ENCODE measurements around the gene C13orf46. TPM values are rescaled to one million over a fixed set of nuclear protein-coding genes. Genes with fewer than 3 reads are reported as not detected.

The C13orf46 gene
- total RNA-seq, 1 experiment from 2014 or later = not detected

- H3K36me3 Mint-ChIP-seq (ENCODE audit: insufficient read depth, unreplicated experiment) = peaks cover 6% of the 10 kb centered on the region
- no peak overlapping the region for H3K4me3 Mint-ChIP-seq (ENCODE audit: unreplicated experiment)
- H3K27ac Mint-ChIP-seq (ENCODE audit: unreplicated experiment) = no peak overlapping the region
- Histone ChIP-seq H3K27me3 (replicated peaks; ENCODE audit: control insufficient read depth, insufficient read depth, low read length) (no peaks in the 10 kb centered on the region), H3K9me3 (no peaks in the 10 kb centered on the region), H3K36me3 (ENCODE audit: control insufficient read depth, insufficient read depth, low read length) (no peaks in the 10 kb centered on the region), H3K4me1 (peaks cover 10% of the 10 kb centered on the region), H3K4me3 (ENCODE audit: low read depth, low read length) (no peak overlapping the region)
- H3K27me3 Mint-ChIP-seq (ENCODE audit: insufficient read depth, unreplicated experiment) = peaks cover 6% of the 10 kb centered on the region
- intact Hi-C loops (cut with micrococcal nuclease; ENCODE audit: unreplicated experiment) = no loop called here
- peaks cover 10% of the 10 kb centered on the region for H3K9me3 Mint-ChIP-seq (ENCODE audit: unreplicated experiment)
- no TSS peak for BruUV-seq (replicated peaks)
- no peak for TF ChIP-seq CTCF (IDR thresholded peaks at IDR 0.05; ENCODE audit: insufficient read depth in 1 of 2, low read depth in 1 of 2, low read length in 1 of 2, severe bottlenecking in 1 of 2, unreplicated experiment in 1 of 2)
- ChIA-PET POLR2A (no interaction called here), CTCF (no interaction called here)
- H3K4me1 Mint-ChIP-seq (ENCODE audit: low read depth, unreplicated experiment) = no peaks in the 10 kb centered on the region
- DNase-seq = no peak
Observed at GRCh38 chr13:113977976-113978375, 4.1 kb upstream of the C13orf46 start.

GRCh38 chr13:113976711-113977684, 3.1 kb upstream of the C13orf46 start:
- intact Hi-C loops (cut with micrococcal nuclease; ENCODE audit: unreplicated experiment) = no loop called here
- POLR2A ChIA-PET = no interaction called here

GRCh38 chr13:113975416-113975815, 1.5 kb upstream of the C13orf46 start:
- Mint-ChIP-seq H3K4me1 (ENCODE audit: low read depth, unreplicated experiment) (no peaks in the 10 kb centered on the region), H3K27ac (ENCODE audit: unreplicated experiment) (no peak overlapping the region), H3K4me3 (ENCODE audit: unreplicated experiment) (no peak overlapping the region), H3K36me3 (ENCODE audit: insufficient read depth, unreplicated experiment) (no peaks in the 10 kb centered on the region), H3K27me3 (ENCODE audit: insufficient read depth, unreplicated experiment) (peaks cover 6% of the 10 kb centered on the region), H3K9me3 (ENCODE audit: unreplicated experiment) (peaks cover 7% of the 10 kb centered on the region)
- no peaks in the 10 kb centered on the region for H3K27me3 ChIP-seq (replicated peaks; ENCODE audit: control insufficient read depth, insufficient read depth, low read length)
- ChIA-PET CTCF (no interaction called here), POLR2A (no interaction called here)
- intact Hi-C loops (cut with micrococcal nuclease; ENCODE audit: unreplicated experiment) = no loop called here
- H3K4me1 ChIP-seq = peaks cover 10% of the 10 kb centered on the region
- no peaks in the 10 kb centered on the region for H3K9me3 ChIP-seq
- BruUV-seq (replicated peaks) = no TSS peak
- no peak for DNase-seq
- H3K4me3 ChIP-seq (ENCODE audit: low read depth, low read length) = no peak overlapping the region
- no peaks in the 10 kb centered on the region for H3K36me3 ChIP-seq (ENCODE audit: control insufficient read depth, insufficient read depth, low read length)
- no peak for TF ChIP-seq CTCF (IDR thresholded peaks at IDR 0.05; ENCODE audit: insufficient read depth in 1 of 2, low read depth in 1 of 2, low read length in 1 of 2, severe bottlenecking in 1 of 2, unreplicated experiment in 1 of 2)

More at GRCh38 chr13:113976711-113977684, 3.1 kb upstream of the C13orf46 start:
- peak overlapping the region; percentile 69 for H3K27ac Mint-ChIP-seq (ENCODE audit: unreplicated experiment)
- H3K36me3 Mint-ChIP-seq (ENCODE audit: insufficient read depth, unreplicated experiment) = peaks cover 6% of the 10 kb centered on the region
- DNase-seq = peak in 1 of 2 experiments; percentile 27
- H3K27me3 Mint-ChIP-seq (ENCODE audit: insufficient read depth, unreplicated experiment) = peaks cover 6% of the 10 kb centered on the region
- H3K4me1 Mint-ChIP-seq (ENCODE audit: low read depth, unreplicated experiment) = no peaks in the 10 kb centered on the region
- TF ChIP-seq CTCF (IDR thresholded peaks at IDR 0.05; ENCODE audit: insufficient read depth in 1 of 2, low read depth in 1 of 2, low read length in 1 of 2, severe bottlenecking in 1 of 2, unreplicated experiment in 1 of 2) = no peak
- H3K4me3 Mint-ChIP-seq (ENCODE audit: unreplicated experiment) = no peak overlapping the region
- Histone ChIP-seq H3K4me3 (ENCODE audit: low read depth, low read length) (no peak overlapping the region), H3K27me3 (replicated peaks; ENCODE audit: control insufficient read depth, insufficient read depth, low read length) (no peaks in the 10 kb centered on the region), H3K9me3 (no peaks in the 10 kb centered on the region), H3K36me3 (ENCODE audit: control insufficient read depth, insufficient read depth, low read length) (no peaks in the 10 kb centered on the region), H3K4me1 (peaks cover 10% of the 10 kb centered on the region)
- CTCF ChIA-PET = no interaction called here
- BruUV-seq (replicated peaks) = no TSS peak
- peaks cover 10% of the 10 kb centered on the region for H3K9me3 Mint-ChIP-seq (ENCODE audit: unreplicated experiment)
